K562 (cell line): ENCODE measurements around the gene ERI2. TPM values are rescaled to one million over a fixed set of nuclear protein-coding genes. Genes with fewer than 3 reads are reported as not detected.

Experiments
- ARID2 ChIP-seq: fragments of 450-650 bp; IDR thresholded peaks from 2 replicates; pipeline ENCODE4 v1.6.1; 2017; ENCODE audit warnings: antibody characterized with exemption, mild to moderate bottlenecking
- CREBBP ChIP-seq: IDR thresholded peaks from one replicate; pipeline ENCODE4 v1.6.1; 2012; ENCODE audit warnings: low read depth, mild to moderate bottlenecking, control low read depth, inconsistent platforms, low read length
- E2F5 ChIP-seq: sonication (generic); formaldehyde crosslinking; IDR thresholded peaks from 2 replicates; pipeline ENCODE4 v1.8.0; 2022; ENCODE audit warnings: mild to moderate bottlenecking, missing genetic modification reagents
- FOS ChIP-seq: IDR thresholded peaks from 3 replicates; pipeline ENCODE4 v1.6.1; 2011; ENCODE audit not compliant: insufficient read length; ENCODE audit errors: extremely low read depth
- MECOM ChIP-seq: fragments of 250-450 bp; sonication (Bioruptor Pico); IDR thresholded peaks from 2 replicates; pipeline ENCODE4 v1.8.0; 2022; ENCODE audit warnings: inconsistent platforms
- PREB ChIP-seq: sonication (generic); formaldehyde crosslinking; IDR thresholded peaks from 2 replicates; pipeline ENCODE4 v1.8.1; 2023; ENCODE audit warnings: mild to moderate bottlenecking, missing genetic modification reagents
- RREB1 ChIP-seq: fragments of 250-450 bp; sonication (Bioruptor Pico); IDR thresholded peaks from 2 replicates; pipeline ENCODE4 v1.4.0; 2020
- TSHZ1 ChIP-seq: fragments of 250-450 bp; sonication (Bioruptor Pico); IDR thresholded peaks from 2 replicates; pipeline ENCODE4 v1.4.0; 2020; ENCODE audit warnings: mild to moderate bottlenecking, moderate library complexity
- VEZF1 ChIP-seq: fragments of 200-800 bp; sonication (Bioruptor generic); IDR thresholded peaks from 2 replicates; pipeline ENCODE4 v1.6.1; 2017; ENCODE audit warnings: missing genetic modification characterization, missing compliant biosample characterization
- ZNF232 ChIP-seq: sonication (generic); formaldehyde crosslinking; IDR thresholded peaks from 2 replicates; pipeline ENCODE4 v1.8.0; 2022; ENCODE audit warnings: mild to moderate bottlenecking, missing genetic modification reagents
- ZNF263 ChIP-seq: sonication (generic); formaldehyde crosslinking; IDR thresholded peaks from 2 replicates; pipeline ENCODE4 v1.8.0; 2022; ENCODE audit warnings: mild to moderate bottlenecking, missing genetic modification reagents, borderline replicate concordance
- ZNF408 ChIP-seq: fragments of 250-450 bp; sonication (Bioruptor Pico); IDR thresholded peaks from 2 replicates; pipeline ENCODE4 v1.4.0; 2020; ENCODE audit warnings: low read depth, mild to moderate bottlenecking, moderate library complexity
- ZNF445 ChIP-seq: fragments of 250-450 bp; sonication (Bioruptor Pico); IDR thresholded peaks from 2 replicates; pipeline ENCODE4 v1.4.0; 2020; ENCODE audit warnings: low read depth, mild to moderate bottlenecking, moderate library complexity
- polyA plus RNA-seq, 8 experiments: library from polyadenylated mRNA; depleted of rRNA in 4 of 8; stranded (reverse) in 5 of 8; unstranded in 3 of 8; fragments of >200 nt; fragmentation: Nextera tagmentation in 2 of 8; fragmentation: Illumina TruSeq in 1 of 8; extraction: Ambion mirVana in 2 of 8; extraction: Trizol in 1 of 8; gene quantifications; 2 replicates each; pipeline versions ENCODE4 v1.2.1 to v1.2.3, GENCODE V29; 2011 to 2014; ENCODE audit warnings: inconsistent platforms in 1 of 8, missing spikeins in 1 of 8
- total RNA-seq, 7 experiments: library from RNA; depleted of rRNA in 6 of 7; stranded (reverse); fragments of >200 nt in 6 of 7; fragmentation: Illumina TruSeq in 2 of 7; extraction: Trizol in 2 of 7; gene quantifications; 2 replicates each; pipeline versions ENCODE4 v1.2.1 to v1.2.3, GENCODE V29; 2011 to 2021; ENCODE audit warnings: low replicate concordance in 1 of 7

ERI2 gene
- total and polyA plus RNA-seq, 9 of the 15 experiments (the other 6 are each of a cell fraction or from before 2014, with no cell fraction given), result 23.3 to 57.0 (median 48.1) TPM

- TF ChIP-seq RREB1 (CRISPR knock-in tag) (peak; percentile 21; the same call in 1 of the 2 replicates), FOS (no peak), E2F5 (CRISPR knock-in tag) (peak; percentile 60; the same call in 1 of the 2 replicates), VEZF1 (CRISPR knock-in tag) (peak; percentile 84), ZNF408 (CRISPR knock-in tag) (no peak), TSHZ1 (CRISPR knock-in tag) (no peak), ARID2 (no peak), ZNF232 (CRISPR knock-in tag) (no peak), MECOM (CRISPR knock-in tag) (no peak), ZNF445 (no peak), PREB (CRISPR knock-in tag) (no peak; the same call in 1 of the 2 replicates), CREBBP (no peak), ZNF263 (CRISPR knock-in tag) (no peak)
Observed at GRCh38 chr16:20806168-20807050, at the start of gene ERI2, which contains the start of gene REXO5 (continued).
